Neuron (in vitro differentiated cells): ENCODE results near the gene SLC1A3.
A peak's percentile ranks its signal among the peaks of the same experiment; 100 is the strongest.
"Not testable (repeated sequence)": the region's sequence is repeated elsewhere in the genome, so short reads cannot be mapped to it uniquely, and the experiment has no call there.

ENCODE experiments used
- H2AFZ ChIP-seq: one replicate; pipeline ENCODE4 v1.6.1; 2013; ENCODE audit warnings: low read depth, mild to moderate bottlenecking, inconsistent platforms, low read length, moderate library complexity
- H3K27me3 ChIP-seq: one replicate; pipeline ENCODE4 v1.6.1; 2013; ENCODE audit warnings: low read length; ENCODE audit not compliant: insufficient read depth
- H3K36me3 ChIP-seq: one replicate; pipeline ENCODE4 v1.6.1; 2013; ENCODE audit warnings: low read length; ENCODE audit not compliant: insufficient read depth
- H3K4me1 ChIP-seq: one replicate; pipeline ENCODE4 v1.6.1; 2013; ENCODE audit warnings: low read length; ENCODE audit not compliant: insufficient read depth
- H3K4me3 ChIP-seq: 2 replicates; pipeline ENCODE4 v1.5.1; 2013; ENCODE audit warnings: mild to moderate bottlenecking, low read length, moderate library complexity
- H3K9me3 ChIP-seq: one replicate; pipeline ENCODE4 v1.6.1; 2013; ENCODE audit warnings: low read length

Gene SLC1A3

GRCh38 chr5:36585701-36586100 lies 20.7 kb upstream of the SLC1A3 start:
- no peaks in the 10 kb centered on the region for H3K36me3 ChIP-seq
- no peaks in the 10 kb centered on the region for H3K9me3 ChIP-seq
- no peaks in the 10 kb centered on the region for H3K27me3 ChIP-seq
- no peak overlapping the region for H3K4me3 ChIP-seq
- H2AFZ ChIP-seq: no peak overlapping the region
- peaks cover 10% of the 10 kb centered on the region for H3K4me1 ChIP-seq

- H3K36me3 ChIP-seq: no peaks in the 10 kb centered on the region
- H3K27me3 ChIP-seq: no peaks in the 10 kb centered on the region
- H3K4me3 ChIP-seq: no peak overlapping the region
- no peaks in the 10 kb centered on the region for H3K9me3 ChIP-seq
- H2AFZ ChIP-seq: no peak overlapping the region
- peaks cover 14% of the 10 kb centered on the region for H3K4me1 ChIP-seq
Observed at GRCh38 chr5:36587354-36587753, 19.1 kb upstream of the SLC1A3 start.

- not testable (repeated sequence) for H3K36me3 ChIP-seq, H3K27me3 ChIP-seq, H3K4me3 ChIP-seq, H3K4me1 ChIP-seq, H2AFZ ChIP-seq, H3K9me3 ChIP-seq
Observed at GRCh38 chr5:36589735-36590134, 16.7 kb upstream of the SLC1A3 start.

GRCh38 chr5:36590513-36591286 lies 15.7 kb upstream of the SLC1A3 start:
- peaks cover 9% of the 10 kb centered on the region for H3K4me1 ChIP-seq
- no peaks in the 10 kb centered on the region for H3K9me3 ChIP-seq
- no peak overlapping the region for H2AFZ ChIP-seq
- no peaks in the 10 kb centered on the region for H3K36me3 ChIP-seq
- H3K4me3 ChIP-seq: no peak overlapping the region
- no peaks in the 10 kb centered on the region for H3K27me3 ChIP-seq

GRCh38 chr5:36593867-36594266 lies 12.5 kb upstream of the SLC1A3 start:
- H2AFZ ChIP-seq: no peak overlapping the region
- H3K4me3 ChIP-seq: no peak overlapping the region
- no peaks in the 10 kb centered on the region for H3K27me3 ChIP-seq
- peaks cover 9% of the 10 kb centered on the region for H3K4me1 ChIP-seq
- no peaks in the 10 kb centered on the region for H3K36me3 ChIP-seq
- H3K9me3 ChIP-seq: no peaks in the 10 kb centered on the region

GRCh38 chr5:36596247-36596646 lies 10.2 kb upstream of the SLC1A3 start:
- no peaks in the 10 kb centered on the region for H3K4me1 ChIP-seq
- H3K27me3 ChIP-seq: no peaks in the 10 kb centered on the region
- no peaks in the 10 kb centered on the region for H3K9me3 ChIP-seq
- H3K4me3 ChIP-seq: no peak overlapping the region
- H2AFZ ChIP-seq: no peak overlapping the region
- H3K36me3 ChIP-seq: no peaks in the 10 kb centered on the region

- no peaks in the 10 kb centered on the region for H3K36me3 ChIP-seq
Observed at GRCh38 chr5:36596756-36597155, 9.7 kb upstream of the SLC1A3 start.

GRCh38 chr5:36598045-36598444 lies 8.4 kb upstream of the SLC1A3 start:
- no peaks in the 10 kb centered on the region for H3K27me3 ChIP-seq
- H3K36me3 ChIP-seq: no peaks in the 10 kb centered on the region
- no peak overlapping the region for H3K4me3 ChIP-seq
- no peaks in the 10 kb centered on the region for H3K9me3 ChIP-seq
- no peak overlapping the region for H2AFZ ChIP-seq
- no peaks in the 10 kb centered on the region for H3K4me1 ChIP-seq

More at GRCh38 chr5:36596756-36597155, 9.7 kb upstream of the SLC1A3 start:
- Histone ChIP-seq H3K27me3 (no peaks in the 10 kb centered on the region), H2AFZ (no peak overlapping the region), H3K4me1 (no peaks in the 10 kb centered on the region), H3K4me3 (no peak overlapping the region), H3K9me3 (no peaks in the 10 kb centered on the region)

GRCh38 chr5:36599986-36600779 lies 6.2 kb upstream of the SLC1A3 start:
- Histone ChIP-seq H3K27me3 (no peaks in the 10 kb centered on the region), H3K4me1 (peaks cover 2% of the 10 kb centered on the region), H3K9me3 (no peaks in the 10 kb centered on the region), H3K36me3 (no peaks in the 10 kb centered on the region), H3K4me3 (no peak overlapping the region), H2AFZ (no peak overlapping the region)

- Histone ChIP-seq H3K36me3 (no peaks in the 10 kb centered on the region), H2AFZ (no peak overlapping the region), H3K4me3 (no peak overlapping the region), H3K4me1 (peaks cover 10% of the 10 kb centered on the region), H3K27me3 (no peaks in the 10 kb centered on the region), H3K9me3 (no peaks in the 10 kb centered on the region)
Observed at GRCh38 chr5:36600917-36601527, 5.4 kb upstream of the SLC1A3 start.

GRCh38 chr5:36602704-36603321 lies 3.6 kb upstream of the SLC1A3 start:
- H3K4me1 ChIP-seq: peaks cover 13% of the 10 kb centered on the region

GRCh38 chr5:36605241-36605640 lies 1.2 kb upstream of the SLC1A3 start:
- peaks cover 11% of the 10 kb centered on the region for H3K36me3 ChIP-seq
- H3K4me3 ChIP-seq: no peak overlapping the region
- H3K9me3 ChIP-seq: no peaks in the 10 kb centered on the region
- H2AFZ ChIP-seq: peak overlapping the region; percentile 13
- peaks cover 24% of the 10 kb centered on the region for H3K4me1 ChIP-seq
- H3K27me3 ChIP-seq: no peaks in the 10 kb centered on the region

More at GRCh38 chr5:36602704-36603321, 3.6 kb upstream of the SLC1A3 start:
- Histone ChIP-seq H3K9me3 (no peaks in the 10 kb centered on the region), H3K36me3 (no peaks in the 10 kb centered on the region), H3K27me3 (no peaks in the 10 kb centered on the region), H2AFZ (no peak overlapping the region), H3K4me3 (no peak overlapping the region)

GRCh38 chr5:36606036-36606427 lies 374 bp upstream of the SLC1A3 start:
- no peaks in the 10 kb centered on the region for H3K9me3 ChIP-seq
- H3K4me1 ChIP-seq: peaks cover 24% of the 10 kb centered on the region
- H3K27me3 ChIP-seq: no peaks in the 10 kb centered on the region
- H3K36me3 ChIP-seq: peaks cover 13% of the 10 kb centered on the region
- peak overlapping the region; percentile 83 for H3K4me3 ChIP-seq
- peak overlapping the region; percentile 85 for H2AFZ ChIP-seq
